ENCODE data around the gene MMD. TPM values are rescaled to one million over a fixed set of nuclear protein-coding genes. Genes with fewer than 3 reads are reported as not detected.

Gene MMD
- total and polyA plus RNA-seq, 9 of the 15 experiments (the other 6 are each of a cell fraction or from before 2014, with no cell fraction given) = 3.1 to 18.9 (median 10.7) TPM

DNA sequence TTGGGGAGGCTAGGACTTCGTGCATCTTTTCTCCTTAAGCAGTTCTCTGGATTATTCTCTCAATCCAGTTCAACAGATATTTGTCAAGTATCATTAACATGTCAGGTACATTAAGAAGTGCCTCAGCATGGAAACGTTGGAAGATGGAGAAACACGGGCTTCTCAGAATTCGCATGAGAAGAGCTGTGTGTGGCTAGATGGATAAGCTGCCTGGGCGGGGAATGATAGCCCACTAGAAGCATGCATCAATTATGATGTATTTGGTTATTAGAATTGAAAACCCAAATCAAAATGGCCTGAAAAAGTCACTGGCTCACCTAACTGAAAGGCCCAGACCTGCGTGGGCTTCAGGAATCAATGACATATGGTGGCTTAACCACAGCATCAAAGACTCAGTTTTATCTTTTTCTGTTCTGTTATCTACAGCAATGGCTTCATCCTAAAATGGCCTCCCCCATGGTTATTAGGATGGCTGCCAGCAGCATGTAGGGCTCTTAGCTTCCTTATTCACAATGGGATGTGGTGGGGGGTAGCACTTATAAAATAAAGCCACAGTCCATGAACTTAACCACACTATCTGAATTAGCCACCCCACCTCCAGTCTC lies 43.9 kb downstream of the MMD start (continued):
- TF ChIP-seq SUPT5H (IDR thresholded peaks at IDR 0.05) (no peak), ZKSCAN3 (CRISPR knock-in tag; IDR thresholded peaks at IDR 0.05) (no peak), U2AF2 (optimal IDR thresholded peaks at IDR 0.05; ENCODE audit: low read depth, low read length) (no peak), BCL6 (CRISPR knock-in tag; IDR thresholded peaks at IDR 0.05) (no peak), TAL1 (IDR thresholded peaks at IDR 0.05) (peak; percentile 22; the same call in 1 of the 2 replicates), NCOR1 (IDR thresholded peaks at IDR 0.05) (0 out of 2 replicates have a peak, but pooled peaks have one; percentile 14), FOXJ2 (tag; IDR thresholded peaks at IDR 0.05) (no peak), EWSR1 (IDR thresholded peaks at IDR 0.05; ENCODE audit: borderline replicate concordance, low read depth, partially characterized antibody) (no peak), ZNF707 (CRISPR knock-in tag; conservative IDR thresholded peaks at IDR 0.05) (no peak), TARDBP (IDR thresholded peaks at IDR 0.05) (no peak), ZNF511 (CRISPR knock-in tag; IDR thresholded peaks at IDR 0.05) (no peak), ZNF282 (CRISPR knock-in tag; IDR thresholded peaks at IDR 0.05) (no peak), CHCHD3 (CRISPR knock-in tag; IDR thresholded peaks at IDR 0.05) (no peak), TEAD2 (tag; IDR thresholded peaks at IDR 0.05) (no peak), FUS (optimal IDR thresholded peaks at IDR 0.05; ENCODE audit: low read depth, low read length) (no peak), E2F3 (CRISPR knock-in tag; IDR thresholded peaks at IDR 0.05) (no peak), CTBP1 (IDR thresholded peaks at IDR 0.05; ENCODE audit: borderline replicate concordance) (peak; percentile 36; the same call in 1 of the 2 replicates), ZEB2 (IDR thresholded peaks at IDR 0.05) (no peak), KAT8 (IDR thresholded peaks at IDR 0.05; ENCODE audit: low read depth) (peak; percentile 61; the same call in 1 of the 2 replicates), CGGBP1 (CRISPR knock-in tag; IDR thresholded peaks at IDR 0.05) (no peak)
- TF ChIP-seq, protein P1, sequence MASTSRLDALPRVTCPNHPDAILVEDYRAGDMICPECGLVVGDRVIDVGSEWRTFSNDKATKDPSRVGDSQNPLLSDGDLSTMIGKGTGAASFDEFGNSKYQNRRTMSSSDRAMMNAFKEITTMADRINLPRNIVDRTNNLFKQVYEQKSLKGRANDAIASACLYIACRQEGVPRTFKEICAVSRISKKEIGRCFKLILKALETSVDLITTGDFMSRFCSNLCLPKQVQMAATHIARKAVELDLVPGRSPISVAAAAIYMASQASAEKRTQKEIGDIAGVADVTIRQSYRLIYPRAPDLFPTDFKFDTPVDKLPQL (IDR thresholded peaks at IDR 0.05; ENCODE audit: extremely low read depth, insufficient read length) = no peak
- TF ChIP-seq, protein P2, sequence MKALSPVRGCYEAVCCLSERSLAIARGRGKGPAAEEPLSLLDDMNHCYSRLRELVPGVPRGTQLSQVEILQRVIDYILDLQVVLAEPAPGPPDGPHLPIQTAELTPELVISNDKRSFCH (CRISPR knock-in tag; IDR thresholded peaks at IDR 0.05) = no peak
- TF ChIP-seq, protein P2 (tag; IDR thresholded peaks at IDR 0.05) = no peak
- TF ChIP-seq, protein P3, sequence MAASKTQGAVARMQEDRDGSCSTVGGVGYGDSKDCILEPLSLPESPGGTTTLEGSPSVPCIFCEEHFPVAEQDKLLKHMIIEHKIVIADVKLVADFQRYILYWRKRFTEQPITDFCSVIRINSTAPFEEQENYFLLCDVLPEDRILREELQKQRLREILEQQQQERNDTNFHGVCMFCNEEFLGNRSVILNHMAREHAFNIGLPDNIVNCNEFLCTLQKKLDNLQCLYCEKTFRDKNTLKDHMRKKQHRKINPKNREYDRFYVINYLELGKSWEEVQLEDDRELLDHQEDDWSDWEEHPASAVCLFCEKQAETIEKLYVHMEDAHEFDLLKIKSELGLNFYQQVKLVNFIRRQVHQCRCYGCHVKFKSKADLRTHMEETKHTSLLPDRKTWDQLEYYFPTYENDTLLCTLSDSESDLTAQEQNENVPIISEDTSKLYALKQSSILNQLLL (CRISPR knock-in tag; IDR thresholded peaks at IDR 0.05; ENCODE audit: borderline replicate concordance) = no peak
- TF ChIP-seq, protein P4, sequence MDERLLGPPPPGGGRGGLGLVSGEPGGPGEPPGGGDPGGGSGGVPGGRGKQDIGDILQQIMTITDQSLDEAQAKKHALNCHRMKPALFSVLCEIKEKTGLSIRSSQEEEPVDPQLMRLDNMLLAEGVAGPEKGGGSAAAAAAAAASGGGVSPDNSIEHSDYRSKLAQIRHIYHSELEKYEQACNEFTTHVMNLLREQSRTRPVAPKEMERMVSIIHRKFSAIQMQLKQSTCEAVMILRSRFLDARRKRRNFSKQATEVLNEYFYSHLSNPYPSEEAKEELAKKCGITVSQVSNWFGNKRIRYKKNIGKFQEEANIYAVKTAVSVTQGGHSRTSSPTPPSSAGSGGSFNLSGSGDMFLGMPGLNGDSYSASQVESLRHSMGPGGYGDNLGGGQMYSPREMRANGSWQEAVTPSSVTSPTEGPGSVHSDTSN (CRISPR knock-in tag; IDR thresholded peaks at IDR 0.05; ENCODE audit: low read depth) = no peak
- TF ChIP-seq, protein P4 (tag; conservative IDR thresholded peaks at IDR 0.05; ENCODE audit: low read depth) = no peak

Measured in K562 (cell line).